GM18951 (cell line): ENCODE measurements around the gene SRCAP.
A peak's percentile ranks its signal among the peaks of the same experiment; 100 is the strongest.

Experiments
- POLR2A ChIP-seq: IDR thresholded peaks from 4 replicates; pipeline ENCODE4 v1.6.1; 2011; ENCODE audit warnings: mild to moderate bottlenecking; ENCODE audit not compliant: insufficient read length, insufficient read depth; ENCODE audit errors: extremely low read depth
- in situ Hi-C: fragments of 300-500 bp; cut with MboI; formaldehyde crosslinking; loops from one replicate; pipeline ENCODE4 v1.12.0; 2022; ENCODE audit warnings: low sequenced_read_pairs, mixed read lengths, inconsistent platforms; ENCODE audit not compliant: unreplicated experiment

SRCAP gene

DNA sequence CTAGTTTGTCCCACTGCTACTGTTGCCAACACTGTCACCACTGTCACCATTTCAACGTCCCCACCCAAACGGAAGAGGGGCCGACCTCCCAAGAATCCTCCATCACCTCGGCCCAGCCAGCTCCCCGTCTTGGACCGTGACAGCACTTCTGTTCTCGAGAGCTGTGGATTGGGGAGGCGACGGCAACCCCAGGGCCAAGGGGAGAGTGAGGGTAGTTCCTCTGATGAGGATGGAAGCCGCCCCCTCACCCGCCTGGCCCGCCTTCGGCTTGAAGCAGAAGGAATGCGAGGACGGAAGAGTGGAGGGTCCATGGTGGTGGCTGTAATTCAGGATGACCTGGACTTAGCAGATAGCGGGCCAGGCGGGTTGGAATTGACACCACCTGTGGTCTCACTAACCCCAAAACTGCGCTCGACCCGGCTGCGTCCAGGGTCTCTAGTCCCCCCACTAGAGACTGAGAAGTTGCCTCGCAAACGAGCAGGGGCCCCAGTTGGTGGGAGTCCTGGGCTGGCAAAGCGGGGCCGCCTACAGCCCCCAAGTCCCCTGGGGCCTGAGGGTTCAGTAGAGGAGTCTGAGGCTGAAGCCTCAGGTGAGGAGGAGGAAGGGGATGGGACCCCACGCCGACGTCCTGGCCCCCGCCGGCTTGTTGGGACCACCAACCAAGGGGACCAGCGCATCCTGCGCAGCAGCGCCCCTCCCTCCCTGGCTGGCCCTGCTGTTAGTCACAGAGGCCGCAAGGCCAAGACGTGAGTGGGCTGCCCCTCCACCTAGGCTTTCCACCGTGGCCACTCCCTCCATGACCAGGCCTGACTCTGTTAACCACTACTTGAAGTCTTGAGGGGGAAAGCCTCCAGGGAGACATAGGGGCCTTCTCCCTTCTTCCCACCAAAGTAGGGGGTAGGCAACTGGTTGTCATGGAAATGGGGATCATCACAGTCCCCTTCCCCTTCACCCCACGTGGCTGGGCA is 40.3 kb downstream of the SRCAP start:
- no peak for TF ChIP-seq POLR2A
- in situ Hi-C loops = no loop called here

- TF ChIP-seq POLR2A = no peak
- in situ Hi-C loops = no loop called here
Measured at GRCh38 chr16:30740364-30741251, 41.6 kb downstream of the SRCAP start.

GRCh38 chr16:30741461-30741914 is 42.5 kb downstream of the SRCAP start:
- no peak for TF ChIP-seq POLR2A
- in situ Hi-C loops = no loop called here

GRCh38 chr16:30743716-30744115 is 44.7 kb downstream of the SRCAP start:
- in situ Hi-C loops = no loop called here

DNA sequence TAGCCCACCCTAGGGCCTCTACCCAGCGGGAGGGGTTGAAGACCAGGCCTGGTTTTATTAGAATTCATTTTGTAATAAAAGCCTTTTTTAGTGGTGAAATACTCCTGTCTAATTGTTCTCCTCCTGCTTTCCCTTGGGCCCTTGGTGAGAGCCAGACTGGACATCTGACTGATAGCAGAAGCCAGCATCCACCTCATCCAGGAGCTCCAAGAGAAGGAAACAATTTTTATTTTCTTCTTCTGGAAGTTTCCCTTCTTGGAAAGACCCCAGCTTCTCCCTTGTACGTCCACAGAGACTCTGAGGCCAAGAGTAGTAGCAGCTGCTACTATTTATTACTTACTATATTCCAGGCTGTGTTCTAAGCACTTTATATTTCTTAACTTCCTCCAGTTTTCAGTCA is 45.2 kb downstream of the SRCAP start:
- TF ChIP-seq POLR2A = no peak
- in situ Hi-C loops = no loop called here

More at GRCh38 chr16:30743716-30744115, 44.7 kb downstream of the SRCAP start:
- no peak for TF ChIP-seq POLR2A

DNA sequence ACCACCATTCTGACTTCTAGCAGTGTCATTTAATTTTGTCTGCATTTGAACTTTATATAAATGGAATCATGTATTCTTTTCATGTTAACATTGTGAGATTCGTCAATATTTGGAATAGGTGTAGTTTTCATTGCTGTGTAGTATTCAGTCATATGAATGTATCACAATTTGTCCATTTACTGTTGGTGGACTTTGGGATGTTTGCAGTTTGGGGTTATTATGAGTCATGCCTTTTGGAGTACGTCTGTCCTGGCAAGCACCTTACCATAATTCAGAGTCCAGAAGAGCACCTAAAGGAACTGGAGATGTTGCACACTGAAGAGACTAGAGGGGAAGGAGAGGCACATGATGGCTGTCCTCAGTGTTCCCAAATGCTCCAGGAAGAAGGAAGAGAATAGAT is 46.1 kb downstream of the SRCAP start:
- TF ChIP-seq POLR2A = no peak

DNA sequence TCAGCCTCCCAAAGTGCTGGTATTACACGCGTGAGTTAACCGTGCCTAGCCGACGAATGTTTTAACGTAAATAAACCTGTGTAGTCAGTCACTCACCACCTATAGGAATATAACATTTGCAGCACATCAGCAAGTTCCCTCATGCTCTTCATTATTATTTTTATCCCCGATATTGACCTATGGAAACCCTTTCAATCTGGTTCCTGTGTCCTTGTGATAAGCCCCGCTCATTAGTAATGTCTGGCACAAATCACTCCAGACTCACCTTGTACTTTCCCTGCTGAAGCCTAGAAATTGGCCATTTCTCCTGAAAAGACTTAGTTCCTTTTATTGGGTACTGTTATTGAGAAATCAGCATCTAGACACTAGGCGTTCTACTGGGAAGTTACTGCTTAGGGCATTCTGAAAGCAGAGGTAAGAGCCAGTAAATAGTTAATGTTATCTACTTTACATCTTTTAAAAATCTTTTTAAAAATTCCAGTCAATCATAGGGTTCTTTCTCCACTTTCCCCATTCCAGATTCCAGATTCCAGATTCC is 47.7 kb downstream of the SRCAP start:
- in situ Hi-C loops = no loop called here

More for the DNA sequence above, 46.1 kb downstream of the SRCAP start:
- in situ Hi-C loops = no loop called here

GRCh38 chr16:30747331-30747730 is 48.4 kb downstream of the SRCAP start:
- no peak for TF ChIP-seq POLR2A
- in situ Hi-C loops = no loop called here

More for the DNA sequence above, 47.7 kb downstream of the SRCAP start:
- TF ChIP-seq POLR2A = no peak

DNA sequence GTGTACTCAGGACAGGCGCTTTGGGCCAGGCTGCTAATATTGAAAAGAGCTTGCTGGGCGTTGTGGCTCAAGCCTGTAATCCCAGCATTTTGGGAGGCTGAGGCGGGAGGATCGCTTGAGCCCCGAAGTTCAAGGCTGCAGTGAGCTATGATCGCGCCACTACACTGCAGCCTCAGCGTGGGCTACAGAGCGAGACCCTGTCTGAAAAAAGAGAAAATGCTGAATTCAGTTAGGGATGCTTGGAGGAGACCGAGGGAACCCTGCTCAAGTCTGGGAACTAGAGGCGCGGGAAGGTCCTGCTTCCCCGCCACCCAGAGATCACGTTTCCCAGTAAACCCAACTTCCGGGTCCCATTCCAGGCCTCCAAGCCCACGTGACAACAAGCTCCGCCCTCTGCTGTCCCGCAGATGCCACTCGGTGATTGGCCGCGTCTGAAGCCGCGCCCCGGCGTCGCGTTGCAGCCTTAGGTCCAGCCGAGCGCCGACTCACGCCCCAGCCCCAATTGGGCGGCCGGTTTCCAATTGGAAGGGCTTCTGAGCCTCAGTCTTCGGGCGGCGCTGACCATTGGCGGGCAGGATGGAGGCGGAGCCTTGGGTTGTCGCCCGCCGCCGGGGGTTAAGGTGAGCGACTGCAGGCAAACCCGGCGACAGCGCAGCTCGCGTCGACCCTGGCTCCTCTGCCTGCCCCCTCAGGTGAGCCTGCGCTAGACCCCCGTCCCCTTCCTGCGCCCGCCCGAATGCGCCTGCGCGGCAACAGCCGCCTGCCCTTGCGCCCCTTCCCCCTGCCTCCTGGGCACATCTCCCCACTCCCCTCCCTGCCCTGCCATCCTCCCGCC is 49.0 kb downstream of the SRCAP start, which contains the start of gene PHKG2:
PHKG2 (plus strand) TSS at position 627 of the 835 bp plus-strand sequence. CDS start 396 bp downstream, outside the sequence.
- TF ChIP-seq POLR2A = peak; percentile 87
- in situ Hi-C loops = no loop called here

GRCh38 chr16:30748634-30749445 is 49.9 kb downstream of the SRCAP start:
- in situ Hi-C loops = no loop called here
- TF ChIP-seq POLR2A = no peak

DNA sequence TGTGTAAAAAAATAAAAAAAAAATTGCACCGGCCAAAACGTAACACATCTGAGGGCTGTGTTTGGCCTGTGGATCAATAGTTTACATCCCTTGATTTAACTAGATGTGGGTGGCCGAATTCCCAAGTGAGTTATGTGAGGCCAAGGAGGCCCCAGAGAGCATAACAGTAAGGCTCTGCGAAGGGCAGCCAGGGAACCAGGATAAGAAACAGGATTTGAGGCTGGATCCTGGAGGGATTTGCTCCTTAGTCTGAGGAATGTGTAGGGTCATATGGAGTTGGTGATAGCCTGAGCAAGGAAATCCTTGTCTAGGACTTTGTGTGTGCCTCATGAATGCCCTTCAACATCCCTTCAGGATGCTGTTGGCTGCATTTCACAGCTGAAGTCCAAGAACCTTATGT is 51.2 kb downstream of the SRCAP start:
- no peak for TF ChIP-seq POLR2A
- in situ Hi-C loops = no loop called here
